Smooth muscle cell (in vitro differentiated cells): ENCODE data around the gene RGS6. TPM values are rescaled to one million over a fixed set of nuclear protein-coding genes. Genes with fewer than 3 reads are reported as not detected.

ENCODE experiments used
- DNase-seq: peaks from one replicate; lab custom pipeline; 2025; ENCODE audit not compliant: unreplicated experiment; lab: John Stamatoyannopoulos, UW
- H2AFZ ChIP-seq: fragments of 200-600 bp; sonication (generic); 2 replicates; pipeline ENCODE4 v1.6.0; 2016; ENCODE audit warnings: antibody characterized with exemption, low read depth, mild to moderate bottlenecking
- H3F3A ChIP-seq: fragments of 200-600 bp; sonication (generic); 2 replicates; pipeline ENCODE4 v1.6.0; 2017; ENCODE audit warnings: antibody characterized with exemption, low read depth
- H3K27ac ChIP-seq: fragments of 200-600 bp; sonication (generic); 2 replicates; pipeline ENCODE4 v1.5.1; 2016; ENCODE audit warnings: low read depth, mild to moderate bottlenecking
- H3K27me3 ChIP-seq: fragments of 200-600 bp; sonication (generic); 2 replicates; pipeline ENCODE4 v1.6.1; 2016; ENCODE audit warnings: low read depth, mild to moderate bottlenecking
- H3K36me3 ChIP-seq: fragments of 200-600 bp; sonication (generic); 2 replicates; pipeline ENCODE4 v1.5.1; 2016; ENCODE audit warnings: low read depth
- H3K4me1 ChIP-seq: fragments of 200-600 bp; sonication (generic); 2 replicates; pipeline ENCODE4 v1.5.1; 2016; ENCODE audit warnings: low read depth
- H3K4me2 ChIP-seq: fragments of 200-600 bp; sonication (generic); 2 replicates; pipeline ENCODE4 v1.6.0; 2016; ENCODE audit warnings: mild to moderate bottlenecking
- H3K4me3 ChIP-seq: fragments of 200-600 bp; sonication (generic); 2 replicates; pipeline ENCODE4 v1.5.1; 2016; ENCODE audit warnings: mild to moderate bottlenecking
- H3K79me2 ChIP-seq: fragments of 200-600 bp; sonication (generic); 2 replicates; pipeline ENCODE4 v1.6.0; 2016; ENCODE audit warnings: low read depth, mild to moderate bottlenecking
- H3K9ac ChIP-seq: fragments of 200-600 bp; sonication (generic); 2 replicates; pipeline ENCODE4 v1.6.0; 2016; ENCODE audit warnings: low read depth
- H3K9me3 ChIP-seq: fragments of 200-600 bp; sonication (generic); replicated peaks from 2 replicates; pipeline ENCODE4 v1.5.1; 2016; ENCODE audit warnings: low read depth
- H4K20me1 ChIP-seq: fragments of 200-600 bp; sonication (generic); 2 replicates; pipeline ENCODE4 v1.6.0; 2016; ENCODE audit warnings: low read depth
- CTCF ChIP-seq: fragments of 200-600 bp; sonication (generic); IDR thresholded peaks from 2 replicates; pipeline ENCODE4 v1.5.1; 2017; ENCODE audit warnings: borderline replicate concordance, mild to moderate bottlenecking, antibody characterized with exemption; ENCODE audit not compliant: insufficient read depth, poor library complexity, severe bottlenecking
- WGBS: methylation state at CpG from one replicate; pipeline ENCODE4 v1.1.7; 2016; ENCODE audit warnings: low lambda C conversion rate; 5-methylcytosine and 5-hydroxymethylcytosine counted together
- polyA plus RNA-seq: library from polyadenylated mRNA; unstranded; fragments of >200 nt; fragmentation: Nextera tagmentation; extraction: Ambion mirVana; gene quantifications from 2 replicates; pipeline ENCODE4 v1.2.1, GENCODE V29; 2016
- total RNA-seq: library from RNA; depleted of rRNA; stranded (reverse); fragments of >200 nt; gene quantifications from 2 replicates; pipeline ENCODE4 v1.2.3, GENCODE V29; 2014

The RGS6 gene
- total and polyA plus RNA-seq, 2 experiments from 2014 or later = 0.40 TPM; not detected in 1

- Histone ChIP-seq H3K27me3 (no peaks in the 10 kb centered on the region), H3K27ac (peak overlapping the region; percentile 94), H3K79me2 (no peaks in the 10 kb centered on the region), H3F3A (no peaks in the 10 kb centered on the region), H3K36me3 (no peaks in the 10 kb centered on the region), H2AFZ (no peak overlapping the region), H3K9ac (peak overlapping the region; percentile 72), H4K20me1 (no peaks in the 10 kb centered on the region), H3K4me3 (no peak overlapping the region), H3K4me1 (peaks cover 4% of the 10 kb centered on the region), H3K9me3 (no peaks in the 10 kb centered on the region), H3K4me2 (peak overlapping the region; percentile 73)
- 60% methylated on average over 12 of the region's 12 CpGs for WGBS
- no peak for DNase-seq
- TF ChIP-seq CTCF = no peak
Observed at GRCh38 chr14:72607386-72608130, 675.3 kb downstream of the RGS6 start.

GRCh38 chr14:72608391-72609204 lies 676.4 kb downstream of the RGS6 start:
- WGBS = 22% methylated on average over 8 of the region's 8 CpGs

GRCh38 chr14:72609205-72609916 lies 677.1 kb downstream of the RGS6 start:
- Histone ChIP-seq H3K27me3 (no peaks in the 10 kb centered on the region), H3K27ac (peak overlapping the region; percentile 94), H3K79me2 (no peaks in the 10 kb centered on the region), H4K20me1 (no peaks in the 10 kb centered on the region), H3K9me3 (no peaks in the 10 kb centered on the region), H3F3A (no peaks in the 10 kb centered on the region), H3K4me1 (peaks cover 4% of the 10 kb centered on the region), H3K36me3 (no peaks in the 10 kb centered on the region), H3K4me2 (peak overlapping the region; percentile 73), H3K4me3 (no peak overlapping the region), H3K9ac (peak overlapping the region; percentile 72), H2AFZ (no peak overlapping the region)
- 76% methylated on average over 12 of the region's 12 CpGs for WGBS
- DNase-seq = no peak
- TF ChIP-seq CTCF = no peak

More at GRCh38 chr14:72608391-72609204, 676.4 kb downstream of the RGS6 start:
- H3K9me3 ChIP-seq = no peaks in the 10 kb centered on the region
- H2AFZ ChIP-seq = no peak overlapping the region
- no peak for DNase-seq
- no peak overlapping the region for H3K4me3 ChIP-seq
- no peak for TF ChIP-seq CTCF
- H4K20me1 ChIP-seq = no peaks in the 10 kb centered on the region
- H3K9ac ChIP-seq = peak overlapping the region; percentile 72
- no peaks in the 10 kb centered on the region for H3K27me3 ChIP-seq
- H3K79me2 ChIP-seq = no peaks in the 10 kb centered on the region
- peaks cover 4% of the 10 kb centered on the region for H3K4me1 ChIP-seq
- H3K36me3 ChIP-seq = no peaks in the 10 kb centered on the region
- no peaks in the 10 kb centered on the region for H3F3A ChIP-seq
- H3K4me2 ChIP-seq = peak overlapping the region; percentile 73
- H3K27ac ChIP-seq = peak overlapping the region; percentile 94
